SH-SY5Y (cell line): ENCODE measurements around the gene MS4A7.

Experiments
- GATA2 ChIP-seq: IDR thresholded peaks from 2 replicates; pipeline ENCODE4 v1.6.1; 2011; ENCODE audit warnings: mild to moderate bottlenecking, low read depth, low read length
- GATA3 ChIP-seq: IDR thresholded peaks from 2 replicates; pipeline ENCODE4 v1.6.1; 2011; ENCODE audit warnings: low read depth, mild to moderate bottlenecking, low read length, moderate library complexity

DNA sequence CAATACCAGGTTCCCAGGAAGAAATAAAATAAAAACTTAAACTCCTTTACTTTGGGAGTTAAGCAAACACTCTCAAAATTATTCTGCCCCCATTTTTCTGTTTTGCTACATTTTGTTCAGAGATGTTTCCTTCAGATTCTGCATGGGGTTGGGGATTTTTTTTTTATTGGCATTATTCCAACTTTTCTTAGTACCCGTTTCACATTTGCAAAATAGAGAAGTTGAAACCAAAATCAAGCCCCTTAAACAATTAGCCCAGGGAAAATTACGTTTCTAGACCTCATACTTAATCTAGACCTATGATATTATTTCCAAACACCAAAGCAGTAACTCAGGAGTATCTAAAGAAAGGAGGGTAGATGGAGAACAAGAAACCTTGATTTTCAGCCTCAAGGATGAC is 20.6 kb upstream of the MS4A7 start:
- no peak for TF ChIP-seq GATA2
- TF ChIP-seq GATA3, result no peak
